Parathyroid adenoma (tissue), 2 donors: ENCODE data around the gene SLC15A3.

Experiments
- H2AFZ ChIP-seq: fragments of 300-600 bp; sonication (generic); one replicate; pipeline ENCODE4 v1.7.0; 2017; ENCODE audit warnings: antibody characterized with exemption, mild to moderate bottlenecking
- H3K27ac ChIP-seq: fragments of 300-600 bp; sonication (generic); one replicate; pipeline ENCODE4 v1.7.0; 2017
- H3K27me3 ChIP-seq: fragments of 300-600 bp; sonication (generic); one replicate; pipeline ENCODE4 v1.7.0; 2017; ENCODE audit warnings: low read length; ENCODE audit not compliant: control insufficient read depth, insufficient read depth
- H3K36me3 ChIP-seq: fragments of 300-600 bp; sonication (generic); one replicate; pipeline ENCODE4 v1.7.0; 2017; ENCODE audit warnings: low read length; ENCODE audit not compliant: control insufficient read depth, insufficient read depth
- H3K4me1 ChIP-seq: fragments of 300-600 bp; sonication (generic); one replicate; pipeline ENCODE4 v1.7.0; 2017; ENCODE audit warnings: control low read depth
- H3K4me2 ChIP-seq: fragments of 300-600 bp; sonication (generic); one replicate; pipeline ENCODE4 v1.7.0; 2017; ENCODE audit warnings: low read length
- H3K4me3 ChIP-seq: fragments of 300-600 bp; sonication (generic); one replicate; pipeline ENCODE4 v1.7.0; 2017; ENCODE audit warnings: low read depth, low read length
- H3K79me2 ChIP-seq: fragments of 300-600 bp; sonication (generic); one replicate; pipeline ENCODE4 v1.7.0; 2017; ENCODE audit warnings: control low read depth
- H3K9ac ChIP-seq: fragments of 300-600 bp; sonication (generic); one replicate; pipeline ENCODE4 v1.7.0; 2017; ENCODE audit warnings: mild to moderate bottlenecking
- H3K9me3 ChIP-seq: fragments of 300-600 bp; sonication (generic); one replicate; pipeline ENCODE4 v1.7.0; 2017; ENCODE audit warnings: low read length; ENCODE audit not compliant: control insufficient read depth
- TF ChIP-seq, protein P1 (sequence below): fragments of 300-600 bp; sonication (generic); IDR thresholded peaks from one replicate; pipeline ENCODE4 v1.7.0; 2017; ENCODE audit warnings: antibody characterized with exemption, mild to moderate bottlenecking
- donor health status: primary hyperparathyroidism.

Gene SLC15A3

DNA sequence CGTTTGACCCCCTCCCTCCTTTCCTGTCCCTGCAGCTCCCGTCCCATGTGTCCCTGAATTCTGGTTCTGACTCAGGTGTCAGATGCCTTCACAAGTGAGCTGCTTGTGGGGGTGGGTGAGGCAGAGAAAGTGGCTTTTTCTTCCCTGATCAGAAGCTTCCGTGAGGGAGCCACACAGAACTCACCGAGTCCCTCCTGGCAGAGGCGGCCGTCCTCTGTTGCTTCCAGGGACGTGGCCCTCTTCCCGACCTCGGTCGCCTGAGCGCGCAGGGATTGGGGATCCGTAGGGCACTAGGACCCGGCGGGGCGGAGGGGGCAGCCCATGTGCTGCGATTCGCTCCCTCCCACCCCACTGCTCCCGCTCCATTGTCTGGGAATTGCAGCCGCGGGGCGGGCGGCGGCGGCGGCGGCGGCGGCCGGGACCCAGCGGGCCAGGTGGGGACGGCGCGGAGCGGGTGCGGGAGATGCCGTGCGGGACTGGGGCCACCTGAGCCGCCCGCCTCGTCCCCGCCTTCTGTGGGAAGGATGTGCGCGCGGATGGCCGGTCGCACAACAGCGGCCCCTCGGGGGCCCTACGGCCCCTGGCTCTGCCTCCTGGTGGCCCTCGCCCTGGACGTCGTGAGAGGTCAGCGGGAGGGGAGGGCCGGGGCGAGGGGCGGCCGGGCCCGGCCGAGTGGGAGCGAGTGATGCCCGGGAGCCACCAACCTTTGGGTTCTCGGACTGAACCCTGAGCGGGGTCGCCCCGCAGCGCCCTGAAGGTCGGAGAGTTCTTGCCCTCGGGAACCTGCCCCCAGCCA lies 27.7 kb downstream of the SLC15A3 start, which contains the start of gene TMEM132A:
TSS of gene TMEM132A (plus strand) at position 351 of the 796 bp plus-strand sequence. CDS start at position 525, 174 bp downstream.
- TF ChIP-seq, protein P1, sequence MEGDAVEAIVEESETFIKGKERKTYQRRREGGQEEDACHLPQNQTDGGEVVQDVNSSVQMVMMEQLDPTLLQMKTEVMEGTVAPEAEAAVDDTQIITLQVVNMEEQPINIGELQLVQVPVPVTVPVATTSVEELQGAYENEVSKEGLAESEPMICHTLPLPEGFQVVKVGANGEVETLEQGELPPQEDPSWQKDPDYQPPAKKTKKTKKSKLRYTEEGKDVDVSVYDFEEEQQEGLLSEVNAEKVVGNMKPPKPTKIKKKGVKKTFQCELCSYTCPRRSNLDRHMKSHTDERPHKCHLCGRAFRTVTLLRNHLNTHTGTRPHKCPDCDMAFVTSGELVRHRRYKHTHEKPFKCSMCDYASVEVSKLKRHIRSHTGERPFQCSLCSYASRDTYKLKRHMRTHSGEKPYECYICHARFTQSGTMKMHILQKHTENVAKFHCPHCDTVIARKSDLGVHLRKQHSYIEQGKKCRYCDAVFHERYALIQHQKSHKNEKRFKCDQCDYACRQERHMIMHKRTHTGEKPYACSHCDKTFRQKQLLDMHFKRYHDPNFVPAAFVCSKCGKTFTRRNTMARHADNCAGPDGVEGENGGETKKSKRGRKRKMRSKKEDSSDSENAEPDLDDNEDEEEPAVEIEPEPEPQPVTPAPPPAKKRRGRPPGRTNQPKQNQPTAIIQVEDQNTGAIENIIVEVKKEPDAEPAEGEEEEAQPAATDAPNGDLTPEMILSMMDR, result no peak
- no peaks in the 10 kb centered on the region for H3K79me2 ChIP-seq
- H3K27ac ChIP-seq, result no peak within 1 kb of the TSS
- H3K4me3 ChIP-seq, result peak within 1 kb of the TSS; percentile 55
- no peaks in the 10 kb centered on the region for H3K36me3 ChIP-seq
- no peaks in the 10 kb centered on the region for H3K27me3 ChIP-seq
- no peaks in the 10 kb centered on the region for H3K4me1 ChIP-seq
- no peaks in the 10 kb centered on the region for H3K9me3 ChIP-seq
- H3K4me2 ChIP-seq, result peak within 1 kb of the TSS; percentile 67
- H3K9ac ChIP-seq, result no peak within 1 kb of the TSS
- H2AFZ ChIP-seq, result peak within 1 kb of the TSS; percentile 66

DNA sequence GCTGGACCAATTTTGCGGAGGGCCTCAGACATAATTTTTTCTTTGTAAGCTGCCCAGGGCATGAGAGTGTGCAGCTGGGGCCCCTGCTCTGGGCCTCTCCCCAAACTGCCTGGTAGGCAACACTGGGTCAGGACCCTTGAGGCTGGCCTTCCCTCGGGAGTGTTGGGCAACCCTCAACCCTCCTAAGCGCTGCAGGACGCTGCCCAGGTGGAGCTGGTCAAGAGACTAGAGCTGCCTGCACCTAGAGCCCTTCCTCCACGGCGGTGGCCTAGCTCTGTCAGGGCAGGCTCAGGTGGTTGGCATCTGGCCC lies 28.2 kb downstream of the SLC15A3 start:
- TF ChIP-seq, protein P1, result no peak
- no peak overlapping the region for H3K4me3 ChIP-seq
- no peaks in the 10 kb centered on the region for H3K36me3 ChIP-seq
- H3K79me2 ChIP-seq, result no peaks in the 10 kb centered on the region
- peak overlapping the region; percentile 67 for H3K4me2 ChIP-seq
- H2AFZ ChIP-seq, result no peak overlapping the region
- H3K4me1 ChIP-seq, result no peaks in the 10 kb centered on the region
- H3K9me3 ChIP-seq, result no peaks in the 10 kb centered on the region
- no peaks in the 10 kb centered on the region for H3K27me3 ChIP-seq
- H3K9ac ChIP-seq, result no peak overlapping the region
- no peak overlapping the region for H3K27ac ChIP-seq

DNA sequence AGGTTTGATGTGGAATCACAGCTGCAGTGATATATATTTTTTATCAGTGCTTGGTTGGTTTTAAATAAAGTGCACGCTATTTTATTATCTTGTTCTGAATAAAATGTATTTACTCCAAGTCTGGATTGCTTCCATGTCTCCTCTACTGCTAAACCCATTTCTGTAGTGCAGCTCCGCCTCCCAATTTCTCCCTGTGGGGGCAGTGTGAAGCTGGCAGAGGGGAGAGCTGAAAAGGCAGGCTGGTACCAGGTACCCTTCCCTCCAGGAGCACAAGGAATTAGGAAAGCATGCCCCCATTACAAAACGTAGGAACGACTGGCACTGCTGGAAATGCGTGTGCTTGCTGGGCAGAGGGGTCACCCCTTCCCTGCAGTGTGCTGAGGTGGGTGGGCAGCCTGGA lies 28.6 kb downstream of the SLC15A3 start:
- Histone ChIP-seq H3K27me3 (no peaks in the 10 kb centered on the region), H3K4me3 (no peak overlapping the region), H3K36me3 (no peaks in the 10 kb centered on the region), H3K79me2 (no peaks in the 10 kb centered on the region), H3K4me2 (no peak overlapping the region), H3K9me3 (no peaks in the 10 kb centered on the region), H3K9ac (no peak overlapping the region), H3K4me1 (no peaks in the 10 kb centered on the region), H2AFZ (no peak overlapping the region), H3K27ac (no peak overlapping the region)
- TF ChIP-seq, protein P1, result no peak

DNA sequence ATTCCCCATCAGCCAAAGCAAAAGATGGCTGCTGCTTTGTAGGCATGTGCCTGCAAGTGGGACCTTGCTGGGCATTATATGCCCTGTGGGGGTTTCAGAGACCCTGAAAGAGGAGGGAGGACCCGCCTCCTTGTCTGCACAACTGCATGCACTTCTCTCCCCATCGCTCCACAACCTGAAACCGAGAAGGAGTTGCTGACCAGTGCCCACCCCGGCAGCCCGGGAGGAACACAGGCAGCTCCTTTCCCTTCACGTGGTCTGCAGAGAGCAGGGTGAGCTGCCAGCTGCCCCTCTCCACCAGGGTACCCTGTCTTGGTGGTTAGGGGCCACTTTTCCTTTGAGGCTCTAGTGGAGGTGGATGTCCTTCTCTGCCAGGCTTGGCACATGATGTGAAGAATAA lies 29.1 kb downstream of the SLC15A3 start:
- Histone ChIP-seq H3K79me2 (no peaks in the 10 kb centered on the region), H3K9me3 (no peaks in the 10 kb centered on the region), H3K36me3 (no peaks in the 10 kb centered on the region), H2AFZ (no peak overlapping the region), H3K27ac (no peak overlapping the region), H3K4me1 (no peaks in the 10 kb centered on the region), H3K4me3 (no peak overlapping the region), H3K9ac (no peak overlapping the region), H3K4me2 (no peak overlapping the region), H3K27me3 (no peaks in the 10 kb centered on the region)
- TF ChIP-seq, protein P1, result no peak
